ENCODE data around the gene KRT81.
"Not testable (repeated sequence)": the region's sequence is repeated elsewhere in the genome, so short reads cannot be mapped to it uniquely, and the experiment has no call there.

Gene KRT81

GRCh38 chr12:52300796-52301691, 9.7 kb upstream of the KRT81 start:
- TF ChIP-seq, protein P1, sequence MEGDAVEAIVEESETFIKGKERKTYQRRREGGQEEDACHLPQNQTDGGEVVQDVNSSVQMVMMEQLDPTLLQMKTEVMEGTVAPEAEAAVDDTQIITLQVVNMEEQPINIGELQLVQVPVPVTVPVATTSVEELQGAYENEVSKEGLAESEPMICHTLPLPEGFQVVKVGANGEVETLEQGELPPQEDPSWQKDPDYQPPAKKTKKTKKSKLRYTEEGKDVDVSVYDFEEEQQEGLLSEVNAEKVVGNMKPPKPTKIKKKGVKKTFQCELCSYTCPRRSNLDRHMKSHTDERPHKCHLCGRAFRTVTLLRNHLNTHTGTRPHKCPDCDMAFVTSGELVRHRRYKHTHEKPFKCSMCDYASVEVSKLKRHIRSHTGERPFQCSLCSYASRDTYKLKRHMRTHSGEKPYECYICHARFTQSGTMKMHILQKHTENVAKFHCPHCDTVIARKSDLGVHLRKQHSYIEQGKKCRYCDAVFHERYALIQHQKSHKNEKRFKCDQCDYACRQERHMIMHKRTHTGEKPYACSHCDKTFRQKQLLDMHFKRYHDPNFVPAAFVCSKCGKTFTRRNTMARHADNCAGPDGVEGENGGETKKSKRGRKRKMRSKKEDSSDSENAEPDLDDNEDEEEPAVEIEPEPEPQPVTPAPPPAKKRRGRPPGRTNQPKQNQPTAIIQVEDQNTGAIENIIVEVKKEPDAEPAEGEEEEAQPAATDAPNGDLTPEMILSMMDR (conservative IDR thresholded peaks at IDR 0.05): no peak
- no peak for TF ChIP-seq ZFX (IDR thresholded peaks at IDR 0.05)
- no peak overlapping the region for H3K27ac ChIP-seq

DNA sequence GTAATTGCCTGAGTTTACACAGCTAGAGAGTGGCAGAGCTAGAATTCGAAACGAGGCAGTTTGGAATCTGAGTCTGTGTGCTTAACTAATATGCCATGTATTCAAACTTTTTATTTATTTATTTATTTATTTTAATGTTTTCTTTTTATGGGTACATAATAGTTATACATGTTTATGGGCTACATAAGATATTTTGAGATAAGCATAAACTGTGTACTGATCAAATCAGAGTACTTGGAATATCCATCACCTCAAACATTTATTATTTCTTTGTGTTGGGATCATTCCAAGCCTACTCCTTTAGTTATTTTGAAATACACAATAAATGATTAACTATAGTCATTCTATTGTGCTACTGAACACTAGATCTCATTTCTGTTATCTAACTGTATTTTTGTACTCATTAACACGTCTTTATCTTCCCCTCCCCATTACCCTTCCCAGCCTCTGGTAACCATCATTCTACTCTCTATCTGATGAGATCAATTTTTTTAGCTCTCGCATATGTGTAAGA, 7.4 kb upstream of the KRT81 start:
- TF ChIP-seq, protein P1 (conservative IDR thresholded peaks at IDR 0.05): no peak
- TF ChIP-seq ZFX (IDR thresholded peaks at IDR 0.05): no peak
- H3K27ac ChIP-seq: no peak overlapping the region

DNA sequence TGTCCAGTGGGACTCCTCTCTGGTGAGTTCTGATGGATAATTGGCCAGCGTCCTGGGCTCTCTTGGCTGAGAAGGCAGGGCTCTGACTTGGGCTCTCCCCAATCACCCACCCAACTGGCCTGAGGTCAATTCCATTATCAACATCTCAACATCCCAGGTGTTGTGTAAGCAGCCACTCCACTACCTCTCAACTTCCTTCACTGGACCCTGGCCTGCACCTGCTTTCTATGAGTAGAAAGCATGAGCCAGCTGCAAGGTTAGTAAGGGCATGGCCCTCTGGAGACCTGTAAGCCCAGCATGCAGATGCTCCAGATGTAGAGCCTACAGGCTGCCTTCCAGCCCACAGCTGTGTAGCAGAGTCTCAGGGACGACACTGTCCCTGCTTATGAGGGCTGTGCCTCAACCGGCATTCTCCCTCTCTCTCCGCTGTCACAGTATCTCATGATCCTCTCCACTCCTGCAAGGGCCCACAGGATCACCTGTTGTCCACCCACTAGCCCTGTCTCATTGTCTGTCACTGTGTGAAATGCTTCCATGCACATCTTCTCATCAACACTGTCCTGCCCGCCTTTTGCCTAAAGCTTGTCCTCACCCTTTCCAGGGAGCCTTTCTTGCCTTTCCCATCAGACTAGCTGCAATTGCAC, 5.4 kb upstream of the KRT81 start:
- H3K27ac ChIP-seq: no peak overlapping the region
- TF ChIP-seq, protein P1 (conservative IDR thresholded peaks at IDR 0.05): no peak
- TF ChIP-seq ZFX (IDR thresholded peaks at IDR 0.05): no peak

DNA sequence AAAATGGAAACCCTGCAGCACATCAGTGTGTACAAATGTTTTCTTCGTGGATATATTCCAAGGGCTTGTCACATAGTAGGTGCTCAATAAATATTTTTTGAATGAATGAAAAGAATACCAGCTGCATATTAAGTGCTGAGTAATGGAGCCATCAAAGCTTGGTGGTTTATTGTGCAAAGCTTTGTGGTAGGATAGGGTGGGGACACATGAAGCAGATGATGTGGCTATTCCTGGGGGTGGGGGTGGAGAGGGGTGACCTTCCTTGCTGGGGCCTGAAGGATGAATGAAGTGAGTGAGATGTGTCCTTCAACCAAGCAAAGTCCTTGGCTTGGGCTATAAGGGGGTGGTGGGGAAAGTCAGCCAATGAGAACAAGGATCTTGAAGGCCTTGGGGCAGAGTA, 4.3 kb upstream of the KRT81 start:
- TF ChIP-seq ZFX (IDR thresholded peaks at IDR 0.05): no peak
- TF ChIP-seq, protein P1 (conservative IDR thresholded peaks at IDR 0.05): no peak

DNA sequence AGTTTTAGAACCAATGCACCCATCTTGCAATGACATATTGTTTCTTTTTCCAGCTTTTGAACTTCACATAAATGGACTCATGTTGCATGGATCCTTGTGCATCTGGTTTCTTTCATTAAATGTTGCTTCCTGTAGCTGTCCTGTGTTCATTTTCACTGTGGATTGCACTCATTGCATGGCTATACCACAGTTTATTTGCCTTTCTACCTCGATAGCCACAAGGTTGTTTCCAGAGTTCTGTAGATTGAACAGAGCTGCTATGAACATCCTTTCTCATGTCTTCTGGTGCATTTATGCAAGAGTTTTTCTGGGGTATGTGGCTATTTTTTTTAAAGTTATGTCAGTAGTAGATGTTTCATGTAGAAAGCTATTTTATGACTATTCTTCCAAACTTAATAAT, 3.5 kb upstream of the KRT81 start:
- TF ChIP-seq, protein P1 (conservative IDR thresholded peaks at IDR 0.05): no peak
- no peak for TF ChIP-seq ZFX (IDR thresholded peaks at IDR 0.05)
- H3K27ac ChIP-seq: no peak overlapping the region

More for the DNA sequence above, 4.3 kb upstream of the KRT81 start:
- no peak overlapping the region for H3K27ac ChIP-seq

GRCh38 chr12:52293926-52294325, 2.6 kb upstream of the KRT81 start:
- TF ChIP-seq, protein P1 (conservative IDR thresholded peaks at IDR 0.05): no peak
- no peak for TF ChIP-seq ZFX (IDR thresholded peaks at IDR 0.05)
- no peak overlapping the region for H3K27ac ChIP-seq

DNA sequence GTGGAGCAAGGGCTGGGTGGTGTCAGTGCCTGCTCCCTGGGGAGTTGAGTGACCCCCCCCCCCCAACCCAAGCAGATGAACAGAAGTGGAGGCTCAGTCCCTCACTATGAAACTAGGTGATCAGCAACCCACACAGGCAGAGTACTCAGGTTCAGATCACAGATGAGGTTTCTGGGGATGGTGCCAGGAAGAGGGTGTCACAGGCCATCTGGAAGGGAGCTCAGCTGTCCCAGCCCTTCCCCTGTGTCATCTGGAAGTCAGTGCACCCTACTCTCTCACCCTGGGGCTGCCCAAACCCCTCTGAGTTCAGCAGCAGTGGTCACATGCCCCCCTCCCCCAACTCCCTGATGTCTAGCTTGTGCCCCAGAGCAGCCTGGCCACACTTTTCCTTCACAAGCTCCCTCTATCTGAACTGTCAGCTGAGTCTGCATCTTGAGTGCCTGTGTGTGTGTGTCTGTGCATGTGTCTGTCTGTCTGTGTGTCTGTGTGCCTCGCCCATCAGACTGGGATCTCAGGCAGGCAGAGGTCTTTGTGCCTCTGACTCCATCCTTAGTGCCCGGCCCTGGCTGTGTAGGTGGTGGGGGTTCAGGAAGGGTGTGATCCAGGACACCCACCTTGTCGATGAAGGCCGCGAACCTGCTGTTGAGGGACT, 725 bp downstream of the KRT81 start:
- not testable (repeated sequence) for H3K27ac ChIP-seq

DNA sequence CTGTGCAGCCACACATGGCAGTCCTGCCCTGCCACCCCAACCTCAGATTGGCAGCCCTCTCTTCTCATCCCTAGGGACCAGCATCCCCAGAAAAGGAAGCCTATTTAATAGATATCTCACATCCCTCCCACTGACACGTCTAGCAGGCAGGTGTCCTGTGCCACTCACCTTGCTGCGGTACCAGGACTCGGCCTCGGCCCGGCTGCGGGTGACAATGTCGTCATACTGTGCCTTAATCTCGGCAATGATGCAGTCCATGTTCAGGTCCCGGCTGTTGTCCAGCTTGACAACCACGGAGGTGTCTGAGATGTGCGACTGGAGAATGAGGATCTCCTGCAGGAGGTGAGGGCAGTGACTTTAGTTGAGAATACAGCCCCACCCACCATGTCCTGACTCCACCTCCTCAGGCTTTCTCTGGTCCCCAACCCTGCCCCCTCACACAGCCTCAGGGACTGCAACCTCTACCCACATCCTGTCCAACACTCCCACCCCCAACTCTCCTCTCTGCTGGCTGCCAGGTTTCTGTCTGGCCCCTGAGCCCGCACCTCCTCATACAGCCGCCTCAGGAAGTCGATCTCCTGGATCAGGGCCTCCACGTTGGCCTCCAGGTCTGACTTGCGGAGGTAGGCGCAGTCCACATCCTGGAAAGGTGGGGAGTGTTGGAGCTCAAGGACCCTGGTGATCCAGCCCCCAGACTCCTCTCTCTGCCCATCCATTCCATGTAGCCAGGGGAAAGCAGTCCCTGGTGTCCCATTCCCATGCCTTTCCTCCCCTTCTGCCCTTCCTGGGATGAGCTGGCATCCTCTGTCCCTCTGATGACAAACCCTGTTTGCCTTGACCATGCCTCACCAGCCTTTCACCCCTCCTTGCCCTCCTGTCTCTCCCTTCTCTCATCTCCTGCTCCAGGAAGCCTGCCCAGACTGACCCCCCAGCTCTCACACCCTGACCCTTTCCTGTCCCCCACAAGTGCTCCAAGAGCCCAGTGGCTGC, 3.2 kb downstream of the KRT81 start:
- not testable (repeated sequence) for H3K27ac ChIP-seq

All from C4-2B (cell line).